ENCODE measurements around the gene ASS1.

DNA sequence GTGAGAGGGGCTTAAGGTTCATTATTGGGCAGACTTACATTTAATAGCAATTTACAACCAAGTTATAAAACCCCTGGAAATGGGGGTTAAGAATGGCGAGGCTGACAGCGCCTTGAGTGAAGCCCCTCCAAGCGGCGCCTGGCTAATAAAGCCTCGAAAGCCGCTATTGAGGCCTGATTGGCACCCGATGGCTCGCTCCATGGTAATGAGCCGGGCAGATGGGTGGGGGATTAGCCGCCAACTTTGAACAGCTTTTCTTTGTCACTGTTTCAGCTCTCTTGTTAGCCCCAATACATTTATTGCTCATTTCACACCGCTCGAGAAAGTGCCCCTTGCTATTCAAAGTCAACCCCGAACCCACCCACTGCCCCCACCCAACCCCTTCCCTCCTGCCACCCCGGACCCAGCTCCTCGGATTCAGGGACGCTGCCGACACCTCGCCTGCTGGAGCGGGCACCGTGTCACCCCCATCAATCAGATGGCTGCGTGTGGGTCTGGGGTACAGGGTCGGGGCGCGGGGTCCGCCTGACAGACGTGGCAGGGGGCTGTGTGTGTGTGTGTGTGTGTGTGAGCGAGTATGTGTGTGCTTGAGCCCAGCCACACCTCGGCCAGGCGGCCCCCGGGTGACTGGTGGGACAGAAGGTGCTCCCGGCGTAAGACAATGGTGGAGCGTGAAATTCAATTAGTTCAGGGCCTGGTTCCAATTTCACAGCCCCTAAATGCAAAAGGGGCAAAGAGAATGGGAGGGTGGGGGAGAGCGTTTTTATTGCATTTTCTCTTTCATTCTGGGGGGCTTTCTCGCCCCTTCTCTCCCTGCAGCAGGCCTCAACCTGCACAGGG, 34.2 kb downstream of the ASS1 start:
- TF ChIP-seq, protein P1, sequence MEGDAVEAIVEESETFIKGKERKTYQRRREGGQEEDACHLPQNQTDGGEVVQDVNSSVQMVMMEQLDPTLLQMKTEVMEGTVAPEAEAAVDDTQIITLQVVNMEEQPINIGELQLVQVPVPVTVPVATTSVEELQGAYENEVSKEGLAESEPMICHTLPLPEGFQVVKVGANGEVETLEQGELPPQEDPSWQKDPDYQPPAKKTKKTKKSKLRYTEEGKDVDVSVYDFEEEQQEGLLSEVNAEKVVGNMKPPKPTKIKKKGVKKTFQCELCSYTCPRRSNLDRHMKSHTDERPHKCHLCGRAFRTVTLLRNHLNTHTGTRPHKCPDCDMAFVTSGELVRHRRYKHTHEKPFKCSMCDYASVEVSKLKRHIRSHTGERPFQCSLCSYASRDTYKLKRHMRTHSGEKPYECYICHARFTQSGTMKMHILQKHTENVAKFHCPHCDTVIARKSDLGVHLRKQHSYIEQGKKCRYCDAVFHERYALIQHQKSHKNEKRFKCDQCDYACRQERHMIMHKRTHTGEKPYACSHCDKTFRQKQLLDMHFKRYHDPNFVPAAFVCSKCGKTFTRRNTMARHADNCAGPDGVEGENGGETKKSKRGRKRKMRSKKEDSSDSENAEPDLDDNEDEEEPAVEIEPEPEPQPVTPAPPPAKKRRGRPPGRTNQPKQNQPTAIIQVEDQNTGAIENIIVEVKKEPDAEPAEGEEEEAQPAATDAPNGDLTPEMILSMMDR (IDR thresholded peaks at IDR 0.05) = no peak
- no peak for TF ChIP-seq POLR2A (IDR thresholded peaks at IDR 0.05)

Measured in uterus (tissue), 2 donors.